ENCODE results near the gene KIAA0753.

The KIAA0753 gene

GRCh38 chr17:6569370-6570285 is 70.9 kb downstream of the KIAA0753 start:
- DNase-seq (ENCODE audit: low read depth) = no peak

- DNase-seq (ENCODE audit: low read depth) = no peak
Observed at GRCh38 chr17:6568184-6568758, 72.2 kb downstream of the KIAA0753 start.

- DNase-seq (ENCODE audit: low read depth) = no peak
Observed at GRCh38 chr17:6567528-6568183, 72.9 kb downstream of the KIAA0753 start.

GRCh38 chr17:6561446-6561845 is 79.1 kb downstream of the KIAA0753 start:
- DNase-seq (ENCODE audit: low read depth) = no peak

- no peak for DNase-seq (ENCODE audit: low read depth)
Observed at GRCh38 chr17:6560496-6560895, 80.0 kb downstream of the KIAA0753 start.

GRCh38 chr17:6559753-6560215 is 80.7 kb downstream of the KIAA0753 start:
- DNase-seq (ENCODE audit: low read depth) = no peak

GRCh38 chr17:6558932-6559752 is 81.4 kb downstream of the KIAA0753 start:
- no peak for DNase-seq (ENCODE audit: low read depth)

- DNase-seq (ENCODE audit: low read depth) = no peak
Observed at GRCh38 chr17:6558276-6558675, 82.2 kb downstream of the KIAA0753 start.

- no peak for DNase-seq (ENCODE audit: low read depth)
Observed at GRCh38 chr17:6557040-6557438, 83.5 kb downstream of the KIAA0753 start.

- DNase-seq (ENCODE audit: low read depth) = no peak
Observed at GRCh38 chr17:6556121-6557039, 84.1 kb downstream of the KIAA0753 start, which contains the start of gene PITPNM3. TSS of gene PITPNM3 (minus strand) at chr17:6556555. CDS start at chr17:6556406, 149 bp downstream.

- DNase-seq (ENCODE audit: low read depth) = no peak
Observed at GRCh38 chr17:6555331-6556120, 85.0 kb downstream of the KIAA0753 start.

- DNase-seq (ENCODE audit: low read depth) = no peak
Observed at GRCh38 chr17:6554871-6555330, 85.6 kb downstream of the KIAA0753 start.

- no peak for DNase-seq (ENCODE audit: low read depth)
Observed at GRCh38 chr17:6554342-6554741, 86.2 kb downstream of the KIAA0753 start.

- no peak for DNase-seq (ENCODE audit: low read depth)
Observed at GRCh38 chr17:6551869-6552531, 88.5 kb downstream of the KIAA0753 start.

- DNase-seq (ENCODE audit: low read depth) = no peak
Observed at GRCh38 chr17:6551356-6551755, 89.2 kb downstream of the KIAA0753 start.

- no peak for DNase-seq (ENCODE audit: low read depth)
Observed at GRCh38 chr17:6549384-6550036, 91.0 kb downstream of the KIAA0753 start.

- DNase-seq (ENCODE audit: low read depth) = no peak
Observed at GRCh38 chr17:6548578-6549330, 91.8 kb downstream of the KIAA0753 start.

GRCh38 chr17:6548034-6548433 is 92.5 kb downstream of the KIAA0753 start:
- no peak for DNase-seq (ENCODE audit: low read depth)
